GM20000 (cell line): ENCODE results near the gene MAP3K6.
A peak's percentile ranks its signal among the peaks of the same experiment; 100 is the strongest.

Experiments
- DNase-seq: peaks from one replicate; pipeline ENCODE4 v3.0.0; 2012; ENCODE audit warnings: low spot score
- TF ChIP-seq, protein P1 (sequence below): IDR thresholded peaks from 2 replicates; pipeline ENCODE4 v1.5.1; 2012; ENCODE audit warnings: mild to moderate bottlenecking, control low read depth; ENCODE audit errors: extremely low read depth, missing control alignments

The MAP3K6 gene

GRCh38 chr1:27395441-27396195 lies 28.9 kb upstream of the MAP3K6 start:
- TF ChIP-seq, protein P1, sequence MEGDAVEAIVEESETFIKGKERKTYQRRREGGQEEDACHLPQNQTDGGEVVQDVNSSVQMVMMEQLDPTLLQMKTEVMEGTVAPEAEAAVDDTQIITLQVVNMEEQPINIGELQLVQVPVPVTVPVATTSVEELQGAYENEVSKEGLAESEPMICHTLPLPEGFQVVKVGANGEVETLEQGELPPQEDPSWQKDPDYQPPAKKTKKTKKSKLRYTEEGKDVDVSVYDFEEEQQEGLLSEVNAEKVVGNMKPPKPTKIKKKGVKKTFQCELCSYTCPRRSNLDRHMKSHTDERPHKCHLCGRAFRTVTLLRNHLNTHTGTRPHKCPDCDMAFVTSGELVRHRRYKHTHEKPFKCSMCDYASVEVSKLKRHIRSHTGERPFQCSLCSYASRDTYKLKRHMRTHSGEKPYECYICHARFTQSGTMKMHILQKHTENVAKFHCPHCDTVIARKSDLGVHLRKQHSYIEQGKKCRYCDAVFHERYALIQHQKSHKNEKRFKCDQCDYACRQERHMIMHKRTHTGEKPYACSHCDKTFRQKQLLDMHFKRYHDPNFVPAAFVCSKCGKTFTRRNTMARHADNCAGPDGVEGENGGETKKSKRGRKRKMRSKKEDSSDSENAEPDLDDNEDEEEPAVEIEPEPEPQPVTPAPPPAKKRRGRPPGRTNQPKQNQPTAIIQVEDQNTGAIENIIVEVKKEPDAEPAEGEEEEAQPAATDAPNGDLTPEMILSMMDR: peak; percentile 90
- DNase-seq: peak; percentile 86

- TF ChIP-seq, protein P1: no peak
- DNase-seq: no peak
Measured at GRCh38 chr1:27394925-27395324, 28.2 kb upstream of the MAP3K6 start.

DNA sequence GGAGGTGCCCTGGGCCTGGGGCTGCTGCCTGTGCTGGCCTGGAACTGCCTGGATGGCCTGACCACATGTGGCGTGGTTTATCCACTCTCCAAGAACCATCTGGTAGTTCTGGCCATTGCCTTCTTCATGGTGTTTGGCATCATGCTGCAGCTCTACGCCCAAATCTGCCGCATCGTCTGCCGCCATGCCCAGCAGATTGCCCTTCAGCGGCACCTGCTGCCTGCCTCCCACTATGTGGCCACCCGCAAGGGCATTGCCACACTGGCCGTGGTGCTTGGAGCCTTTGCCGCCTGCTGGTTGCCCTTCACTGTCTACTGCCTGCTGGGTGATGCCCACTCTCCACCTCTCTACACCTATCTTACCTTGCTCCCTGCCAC lies 27.5 kb upstream of the MAP3K6 start:
- peak; percentile 11 for DNase-seq
- TF ChIP-seq, protein P1: no peak

- DNase-seq: peak; percentile 9
- TF ChIP-seq, protein P1: no peak
Measured at GRCh38 chr1:27393641-27394281, 27.0 kb upstream of the MAP3K6 start.

GRCh38 chr1:27392778-27393635 lies 26.2 kb upstream of the MAP3K6 start:
- TF ChIP-seq, protein P1: no peak
- peak; percentile 40 for DNase-seq

DNA sequence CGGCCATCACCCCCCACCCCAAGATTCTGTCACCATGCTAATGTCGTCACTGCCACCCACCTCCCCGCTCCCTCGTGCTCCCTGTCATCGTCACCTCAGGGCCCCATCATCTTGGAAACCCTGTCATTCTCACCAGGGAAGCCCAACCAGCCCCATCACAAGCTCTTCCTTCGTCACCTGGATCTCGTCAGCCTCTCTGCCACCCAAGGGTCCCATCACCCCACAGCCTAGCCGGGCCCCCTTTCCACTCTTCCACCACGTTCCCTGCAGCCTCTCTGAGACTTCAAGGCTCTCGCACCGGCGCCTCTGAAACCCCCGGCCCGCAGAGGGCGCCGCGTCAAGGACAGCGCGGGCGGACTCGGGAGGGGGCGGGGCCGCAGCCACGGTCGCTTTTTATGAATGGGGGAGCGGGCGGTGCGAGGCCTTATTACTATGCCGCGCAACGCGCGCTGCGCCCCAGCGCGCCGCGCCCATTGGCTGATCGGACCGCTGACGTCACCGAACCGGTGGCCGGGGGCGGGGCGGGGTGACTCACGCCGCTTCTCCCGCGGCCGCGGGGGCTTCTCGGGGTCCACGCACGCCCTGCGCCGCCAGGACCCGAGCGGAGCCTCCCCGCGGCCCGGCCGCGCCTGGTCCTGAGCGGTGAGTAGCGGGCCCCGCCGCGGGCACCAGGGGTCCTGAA lies 25.5 kb upstream of the MAP3K6 start, which contains the start of gene GPR3:
Gene GPR3 (plus strand): TSS at position 527 of the 682 bp plus-strand sequence. CDS start 1,177 bp downstream, outside the sequence.
- TF ChIP-seq, protein P1: peak; percentile 41
- DNase-seq: peak; percentile 96
